HepG2 (cell line): Measurements from ENCODE around the gene PRKCD. TPM values are rescaled to one million over a fixed set of nuclear protein-coding genes. Genes with fewer than 3 reads are reported as not detected.

ENCODE experiments used
- ATAC-seq: fragments of 200-7000 bp; cut with Tn5 transposase; 3 replicates; pipeline ENCODE4 v1.9.1; 2020; ENCODE audit warnings: mild to moderate bottlenecking, moderate library complexity
- BruUV-seq: library from RNA; stranded (reverse); fragments of 400-500 nt; replicated peaks from 2 replicates; lab custom pipeline; 2021; lab: Mats Ljungman, UMichigan
- CTCF ChIA-PET: fragments of 300-600 bp; formaldehyde crosslinking; extraction: SDS; loops from one replicate; lab custom pipeline; 2021; ENCODE audit warnings: low total read pairs, inconsistent platforms, low intra/inter-chr PET ratio; lab: Yijun Ruan, JAX
- POLR2A ChIA-PET: fragments of 350-600 bp; sonication (Branson Sonifier 250); formaldehyde crosslinking; loops from one replicate; lab custom pipeline; 2020; ENCODE audit warnings: antibody characterized with exemption, inconsistent platforms; lab: Yijun Ruan, JAX
- DNase-seq: peaks from one replicate; pipeline ENCODE4 v3.0.0-alpha.2; 2015; ENCODE audit warnings: low spot score
- FAIRE-seq: peaks from 3 replicates; lab custom pipeline; 2011; peaks lifted over from hg19 to GRCh38; lab: Jason Lieb, UNC
- H2AFZ ChIP-seq: one replicate; pipeline ENCODE4 v1.6.1; 2011; ENCODE audit warnings: low read length, inconsistent platforms
- H3K27ac ChIP-seq: fragments of 300-600 bp; 3 replicates; pipeline ENCODE4 v1.8.0; 2011; ENCODE audit warnings: mixed run types, mild to moderate bottlenecking, mixed read lengths, low read length, inconsistent platforms; ENCODE audit not compliant: insufficient read depth; ENCODE audit errors: extremely low read length
- H3K27me3 ChIP-seq, 2 experiments: fragments of 200-600 bp in 1 of 2; 2 replicates in 1 of 2; 3 replicates in 1 of 2; pipeline versions ENCODE4 v1.6.0 to v1.8.0; 2011; ENCODE audit warnings: low read length in 2 of 2, mild to moderate bottlenecking in 2 of 2, moderate library complexity in 2 of 2, inconsistent platforms in 1 of 2; ENCODE audit not compliant: insufficient read depth in 2 of 2, control insufficient read depth in 1 of 2
- H3K36me3 ChIP-seq, 2 experiments: fragments of 200-600 bp in 1 of 2; replicated peaks in 1 of 2; 2 replicates in 1 of 2; 3 replicates in 1 of 2; pipeline versions ENCODE4 v1.5.1 to v1.8.0; 2011; ENCODE audit warnings: low read length in 2 of 2, inconsistent platforms in 1 of 2; ENCODE audit not compliant: insufficient read depth in 2 of 2, control insufficient read depth in 1 of 2
- H3K4me1 ChIP-seq: 2 replicates; pipeline ENCODE4 v1.5.1; 2012; ENCODE audit warnings: low read length, inconsistent platforms; ENCODE audit not compliant: insufficient read depth
- H3K4me2 ChIP-seq: 2 replicates; pipeline ENCODE4 v1.6.0; 2011; ENCODE audit warnings: low read depth, low read length, inconsistent platforms
- H3K4me3 ChIP-seq, 3 experiments: fragments of 200-600 bp in 1 of 3; sonication (generic), shearing (Covaris generic) in 1 of 3; replicated peaks in 1 of 3; 2 replicates each; pipeline ENCODE4 v1.5.1; 2011 to 2016; ENCODE audit warnings: low read length in 3 of 3, inconsistent platforms in 2 of 3, low read depth in 2 of 3, mild to moderate bottlenecking in 2 of 3, control low read depth in 1 of 3, mixed read lengths in 1 of 3; ENCODE audit not compliant: insufficient read depth in 1 of 3
- H3K79me2 ChIP-seq: one replicate; pipeline ENCODE4 v1.6.1; 2011; ENCODE audit warnings: low read length, inconsistent platforms; ENCODE audit not compliant: insufficient read depth
- H3K9ac ChIP-seq: 2 replicates; pipeline ENCODE4 v1.6.0; 2011; ENCODE audit warnings: mild to moderate bottlenecking, low read depth, low read length, inconsistent platforms; ENCODE audit not compliant: insufficient read depth
- H3K9me3 ChIP-seq: 2 replicates; pipeline ENCODE4 v1.5.1; 2012; ENCODE audit warnings: mild to moderate bottlenecking, low read length
- H4K20me1 ChIP-seq: 2 replicates; pipeline ENCODE4 v1.6.0; 2011; ENCODE audit warnings: inconsistent platforms, mild to moderate bottlenecking, low read length, moderate library complexity; ENCODE audit not compliant: insufficient read depth
- FLYWCH1 ChIP-seq: sonication (generic); formaldehyde crosslinking; IDR thresholded peaks from 2 replicates; pipeline ENCODE4 v1.8.1; 2023; ENCODE audit warnings: mild to moderate bottlenecking, missing genetic modification reagents
- HNRNPL ChIP-seq: fragments of 200-400 bp; formaldehyde crosslinking; IDR thresholded peaks from 2 replicates; pipeline ENCODE4 v1.6.1; 2017; ENCODE audit warnings: mild to moderate bottlenecking, low read depth, low read length
- KDM1A ChIP-seq: IDR thresholded peaks from 2 replicates; pipeline ENCODE4 v1.6.1; 2016; ENCODE audit warnings: missing compliant biosample characterization
- POLR2A ChIP-seq, 2 experiments: IDR thresholded peaks; 2 replicates each; pipeline ENCODE4 v1.6.1; 2011; ENCODE audit warnings: low read depth in 2 of 2, low read length in 2 of 2, mild to moderate bottlenecking in 1 of 2, moderate library complexity in 1 of 2; ENCODE audit not compliant: insufficient read depth in 1 of 2
- POLR2G ChIP-seq: fragments of 200-400 bp; formaldehyde crosslinking; IDR thresholded peaks from 2 replicates; pipeline ENCODE4 v1.6.1; 2018; ENCODE audit warnings: mild to moderate bottlenecking, low read depth, low read length, moderate library complexity
- TEAD3 ChIP-seq: optimal IDR thresholded peaks from 2 replicates; pipeline ENCODE3; 2016; ENCODE audit warnings: borderline replicate concordance
- ZMYM3 ChIP-seq: sonication (generic); formaldehyde crosslinking; IDR thresholded peaks from 2 replicates; pipeline ENCODE4 v1.5.1; 2020; ENCODE audit warnings: mild to moderate bottlenecking, missing genetic modification reagents
- ZNF24 ChIP-seq: fragments of 450-650 bp; IDR thresholded peaks from 2 replicates; pipeline ENCODE4 v1.6.1; 2017; ENCODE audit warnings: antibody characterized with exemption, mild to moderate bottlenecking
- ZNF331 ChIP-seq: sonication (generic); formaldehyde crosslinking; IDR thresholded peaks from 2 replicates; pipeline ENCODE4 v1.4.0; 2020; ENCODE audit warnings: missing genetic modification reagents
- ZNF564 ChIP-seq: sonication (generic); formaldehyde crosslinking; IDR thresholded peaks from 2 replicates; pipeline ENCODE4 v1.8.1; 2023; ENCODE audit warnings: mild to moderate bottlenecking, missing genetic modification reagents
- ZNF574 ChIP-seq: sonication (generic); formaldehyde crosslinking; IDR thresholded peaks from 2 replicates; pipeline ENCODE4 v1.4.0; 2020; ENCODE audit warnings: missing genetic modification reagents
- ZNF629 ChIP-seq: sonication (generic); formaldehyde crosslinking; conservative IDR thresholded peaks from 2 replicates; pipeline ENCODE4 v1.5.0; 2020; ENCODE audit warnings: missing genetic modification reagents
- ZSCAN29 ChIP-seq: sonication (generic); formaldehyde crosslinking; conservative IDR thresholded peaks from 2 replicates; pipeline ENCODE4 v1.4.0; 2020; ENCODE audit warnings: mild to moderate bottlenecking, missing genetic modification reagents
- WGBS: methylation state at CpG from one replicate; pipeline ENCODE4 v1.1.6; 2017; ENCODE audit warnings: low lambda C conversion rate; 5-methylcytosine and 5-hydroxymethylcytosine counted together
- in situ Hi-C: cut with HindIII; loops from 2 replicates; pipeline ENCODE4 v1.10.0; 2017; ENCODE audit warnings: low pct_unique_long_range_greater_than_20kb; ENCODE audit not compliant: extremely low pct_ligation_motif_present
- intact Hi-C: fragments of 100-400 bp; cut with micrococcal nuclease; formaldehyde crosslinking; loops from one replicate; pipeline ENCODE4 v1.10.0; 2022; ENCODE audit not compliant: unreplicated experiment
- polyA plus RNA-seq, 8 experiments: library from polyadenylated mRNA; depleted of rRNA in 3 of 8; stranded (reverse) in 7 of 8; unstranded in 1 of 8; fragments of >200 nt; fragmentation: Illumina TruSeq in 4 of 8; extraction: Trizol in 4 of 8; gene quantifications; 2 replicates each; pipeline versions ENCODE4 v1.2.1 to v1.2.3, GENCODE V29; 2011 to 2016; ENCODE audit warnings: low read depth in 4 of 8, missing spikeins in 1 of 8, mixed read lengths in 1 of 8; ENCODE audit not compliant: insufficient read depth in 1 of 8
- total RNA-seq, 5 experiments: library from RNA; depleted of rRNA; stranded (reverse); fragments of >200 nt; fragmentation: Illumina TruSeq; extraction: Trizol; gene quantifications; 2 replicates each; pipeline ENCODE4 v1.2.3, GENCODE V29; 2016; ENCODE audit warnings: low read depth in 1 of 5

The PRKCD gene
- total and polyA plus RNA-seq, 2 of the 13 experiments (the other 11 are each of a cell fraction or from before 2014, with no cell fraction given) = 1.6 to 40.7 TPM

GRCh38 chr3:53155760-53156159 lies 5.2 kb upstream of the PRKCD start:
- intact Hi-C loops (no loop called here), in situ Hi-C loops (no loop called here)
- Histone ChIP-seq H3K4me2 (no peak overlapping the region), H3K9me3 (no peaks in the 10 kb centered on the region), H2AFZ (no peak overlapping the region), H3K27me3 (peaks cover 0 to 36% of the 10 kb centered on the region in 2 experiments; a peak in 3 of 5 replicates), H3K4me3 (no peak overlapping the region), H3K27ac (no peak overlapping the region), H4K20me1 (no peaks in the 10 kb centered on the region), H3K4me1 (peaks cover 76% of the 10 kb centered on the region), H3K79me2 (no peaks in the 10 kb centered on the region), H3K9ac (no peak overlapping the region), H3K36me3 (no peaks in the 10 kb centered on the region)
- ATAC-seq (no peak), DNase-seq (no peak), FAIRE-seq (no peak)
- 77% methylated on average over 3 of the region's 6 CpGs for WGBS
- TF ChIP-seq ZSCAN29 (CRISPR knock-in tag) (no peak), HNRNPL (0 out of 2 replicates have a peak, but pooled peaks have one; percentile 40)
- ChIA-PET POLR2A (no interaction called here), CTCF (no interaction called here)
- BruUV-seq = no TSS peak

- no peak for FAIRE-seq
Measured at GRCh38 chr3:53156368-53156834, 4.6 kb upstream of the PRKCD start.

More at GRCh38 chr3:53156368-53156834, 4.6 kb upstream of the PRKCD start:
- Histone ChIP-seq H3K4me1 (peaks cover 69% of the 10 kb centered on the region), H3K79me2 (peaks cover 2% of the 10 kb centered on the region), H3K9me3 (no peaks in the 10 kb centered on the region), H3K4me2 (peak overlapping the region; percentile 40; the same call in 1 of the 2 replicates), H3K27ac (no peak overlapping the region), H3K36me3 (no peaks in the 10 kb centered on the region), H3K9ac (no peak overlapping the region), H4K20me1 (no peaks in the 10 kb centered on the region), H3K27me3 (peaks cover 0 to 35% of the 10 kb centered on the region in 2 experiments; a peak in 3 of 5 replicates), H3K4me3 (no peak overlapping the region), H2AFZ (no peak overlapping the region)
- no TSS peak for BruUV-seq
- 37% methylated on average over 19 of the region's 36 CpGs for WGBS
- ATAC-seq (no peak), DNase-seq (no peak)
- intact Hi-C loops = no loop called here
- TF ChIP-seq TEAD3 (CRISPR knock-in tag) = no peak
- peak; percentile 94 for TF ChIP-seq ZNF629 (CRISPR knock-in tag)
- TF ChIP-seq ZNF574 (CRISPR knock-in tag) = no peak
- peak; percentile 31; the same call in 1 of the 2 replicates for TF ChIP-seq KDM1A (CRISPR knock-in tag)
- TF ChIP-seq ZNF24 = no peak
- peak; percentile 70 for TF ChIP-seq ZMYM3 (CRISPR knock-in tag)
- no peak for TF ChIP-seq ZNF564 (CRISPR knock-in tag)
- TF ChIP-seq POLR2G = peak; percentile 51
- TF ChIP-seq FLYWCH1 (CRISPR knock-in tag) = no peak
- TF ChIP-seq ZNF331 (CRISPR knock-in tag) = no peak
- TF ChIP-seq POLR2A (IDR thresholded peaks at IDR 0.05; ENCODE audit: insufficient read depth in 1 of 2, low read depth in 2 of 2, low read length in 2 of 2) = 0 out of 4 replicates have a peak, but pooled peaks of 1 of the 2 experiments have one; percentile 24
- CTCF ChIA-PET = no interaction called here
- POLR2A ChIA-PET = interaction anchor here (1.6 kb wide), 1 partner anchor 13 kb away, joined by 5 read pairs; no protein-coding TSS in a partner anchor
- in situ Hi-C loops = no loop called here
